ENCODE results near the gene OBP2B. TPM values are rescaled to one million over a fixed set of nuclear protein-coding genes. Genes with fewer than 3 reads are reported as not detected.
"Not testable (repeated sequence)": the region's sequence is repeated elsewhere in the genome, so short reads cannot be mapped to it uniquely, and the experiment has no call there.

The OBP2B gene
- total RNA-seq, 2 donors from 2014 or later: not detected

GRCh38 chr9:133230093-133230492, 21.0 kb upstream of the OBP2B start:
- Histone ChIP-seq H3K9me3 (no peaks in the 10 kb centered on the region), H3K4me1 (no peaks in the 10 kb centered on the region), H3K27ac (no peak overlapping the region), H3K4me3 (no peak overlapping the region), H3K27me3 (no peaks in the 10 kb centered on the region), H3K36me3 (no peaks in the 10 kb centered on the region)
- DNase-seq (ENCODE audit: low spot score): no peak
- no peak for TF ChIP-seq CTCF (IDR thresholded peaks at IDR 0.05)

GRCh38 chr9:133228474-133229193, 19.6 kb upstream of the OBP2B start:
- not testable (repeated sequence) for H3K4me3 ChIP-seq; H3K4me1 ChIP-seq; H3K27ac ChIP-seq; H3K27me3 ChIP-seq; H3K36me3 ChIP-seq; DNase-seq (ENCODE audit: low spot score); H3K9me3 ChIP-seq

GRCh38 chr9:133227996-133228395, 18.9 kb upstream of the OBP2B start:
- not testable (repeated sequence) for H3K27me3 ChIP-seq

DNA sequence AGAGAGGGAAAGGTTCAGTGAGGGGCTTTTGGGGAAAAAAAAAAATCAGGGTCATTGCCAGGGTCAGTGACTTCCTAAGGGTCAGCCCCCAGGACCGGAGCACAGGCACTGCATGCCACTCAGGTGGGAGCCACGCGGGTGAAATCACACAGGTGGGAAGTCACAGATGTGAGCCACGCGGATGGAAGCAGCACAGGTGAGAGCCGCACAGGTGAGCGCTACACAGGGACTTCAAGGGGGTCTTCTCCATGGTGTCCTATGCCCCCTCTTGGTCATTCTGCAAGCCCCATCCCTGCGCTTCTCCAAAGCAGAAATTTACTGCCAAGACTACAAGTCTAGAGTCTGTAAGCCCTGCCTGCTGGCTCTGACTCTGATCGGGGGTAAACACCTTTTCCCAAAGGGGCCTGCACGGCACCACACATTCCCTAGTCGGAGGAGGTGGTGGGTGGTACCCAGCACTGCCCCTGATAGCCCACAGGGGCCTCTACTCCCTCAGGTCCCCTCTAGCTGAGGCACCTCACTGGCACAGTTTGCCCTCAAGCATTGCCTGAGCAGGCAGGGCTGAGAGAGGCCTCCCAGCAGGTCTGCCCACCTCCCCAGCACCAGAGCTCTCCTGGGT, 18.3 kb upstream of the OBP2B start:
- no peak overlapping the region for H3K4me3 ChIP-seq
- H3K9me3 ChIP-seq: no peaks in the 10 kb centered on the region
- H3K27me3 ChIP-seq: no peaks in the 10 kb centered on the region
- H3K27ac ChIP-seq: no peak overlapping the region
- H3K4me1 ChIP-seq: no peaks in the 10 kb centered on the region
- no peak for DNase-seq (ENCODE audit: low spot score)
- no peak for TF ChIP-seq CTCF (IDR thresholded peaks at IDR 0.05)
- no peaks in the 10 kb centered on the region for H3K36me3 ChIP-seq

More at GRCh38 chr9:133227996-133228395, 18.9 kb upstream of the OBP2B start:
- not testable (repeated sequence) for H3K36me3 ChIP-seq; H3K4me3 ChIP-seq; DNase-seq (ENCODE audit: low spot score); H3K27ac ChIP-seq; H3K4me1 ChIP-seq; H3K9me3 ChIP-seq

DNA sequence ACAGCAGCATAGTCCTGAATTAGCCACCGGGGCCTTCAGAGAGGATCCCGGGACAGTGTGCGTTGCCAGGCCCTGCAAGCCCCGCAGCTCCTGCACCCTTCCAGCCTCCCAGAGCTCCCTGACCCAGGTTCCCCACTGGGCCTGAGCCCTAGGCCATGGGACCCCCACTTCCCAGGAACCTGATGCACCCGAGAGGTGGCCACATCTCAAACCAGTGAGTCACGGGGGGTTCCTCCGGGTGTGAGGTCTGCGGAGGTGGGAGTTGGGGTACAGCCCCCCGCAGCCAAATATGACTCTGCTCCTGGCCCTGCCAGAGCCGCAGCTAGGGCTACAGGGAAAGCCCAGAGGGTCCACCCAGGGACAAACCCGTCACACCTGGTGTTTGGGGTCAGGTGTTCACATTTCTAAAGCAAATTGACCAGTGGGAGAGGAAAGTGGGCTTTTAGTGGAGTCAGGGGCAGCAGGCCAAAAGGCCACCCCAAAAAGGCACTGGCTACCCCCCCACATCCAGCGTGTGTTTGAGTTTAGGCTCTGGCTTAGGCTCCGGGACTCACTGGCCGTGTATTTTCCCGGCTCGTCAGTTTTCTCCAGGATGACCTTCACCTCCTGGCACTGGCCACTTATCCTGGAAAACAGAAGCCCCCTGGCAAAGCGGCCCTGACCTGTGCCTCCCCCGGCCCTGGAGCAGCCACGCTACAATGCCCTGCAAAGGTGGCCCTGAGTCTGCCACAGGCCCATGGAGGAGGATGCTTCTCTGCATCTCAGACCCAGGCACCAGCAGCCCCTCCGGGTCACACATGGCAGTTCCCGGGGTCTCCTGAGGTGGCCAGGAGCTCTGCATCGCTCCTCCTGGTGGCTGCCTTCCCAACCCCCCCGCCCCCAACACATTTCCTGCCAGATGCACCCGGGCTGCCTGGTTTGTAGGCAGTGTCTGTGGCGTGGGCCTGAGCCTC, 17.4 kb upstream of the OBP2B start:
- no peak for DNase-seq (ENCODE audit: low spot score)
- no peak overlapping the region for H3K4me3 ChIP-seq
- no peak for TF ChIP-seq CTCF (IDR thresholded peaks at IDR 0.05)

DNA sequence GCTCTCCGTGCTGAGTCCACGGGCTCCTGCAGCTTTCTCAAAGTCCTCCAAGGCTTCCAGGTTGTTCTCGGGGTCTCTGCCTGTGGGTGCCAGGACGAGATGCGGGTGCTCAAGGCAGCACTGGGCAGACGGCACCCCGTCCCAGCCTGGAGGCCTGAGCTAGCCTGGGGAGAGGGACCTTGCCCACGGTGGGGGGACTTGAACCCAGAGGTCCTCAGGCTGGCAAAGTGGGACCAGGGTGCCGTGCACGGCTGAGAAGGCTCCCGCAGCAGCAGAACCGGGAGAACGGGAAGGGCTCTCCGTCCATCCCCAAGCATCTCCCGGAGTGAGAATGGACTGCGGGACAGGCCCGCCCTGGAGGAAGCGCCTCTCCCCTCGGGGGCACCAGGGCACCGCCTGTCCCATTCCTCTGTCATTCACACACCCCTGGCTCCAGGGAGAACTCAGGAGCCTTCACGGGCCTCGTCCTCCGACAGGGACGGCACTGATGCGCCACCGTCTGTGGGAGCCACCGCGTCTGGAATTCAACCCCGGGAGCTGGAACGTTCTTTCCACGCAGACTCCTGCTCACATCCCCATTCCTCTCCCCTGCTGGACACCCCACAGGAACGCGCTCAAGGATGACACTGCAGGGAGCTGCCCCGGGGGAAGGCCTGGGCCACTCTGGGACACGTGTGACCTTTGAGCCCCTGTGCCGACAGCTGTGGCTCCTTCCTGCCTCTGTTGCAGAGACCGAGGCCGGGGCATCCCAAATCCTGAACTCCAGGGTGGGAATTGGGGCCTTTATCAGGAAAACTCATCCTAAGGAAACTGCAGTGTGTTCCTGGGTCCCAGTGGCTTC, 16.3 kb upstream of the OBP2B start:
- TF ChIP-seq CTCF (IDR thresholded peaks at IDR 0.05): no peak
- Histone ChIP-seq H3K27ac (no peak overlapping the region), H3K4me1 (no peaks in the 10 kb centered on the region), H3K36me3 (no peaks in the 10 kb centered on the region), H3K4me3 (no peak overlapping the region), H3K27me3 (no peaks in the 10 kb centered on the region), H3K9me3 (no peaks in the 10 kb centered on the region)
- no peak for DNase-seq (ENCODE audit: low spot score)

More for the DNA sequence above, 17.4 kb upstream of the OBP2B start:
- H3K9me3 ChIP-seq: no peaks in the 10 kb centered on the region
- no peaks in the 10 kb centered on the region for H3K36me3 ChIP-seq
- H3K4me1 ChIP-seq: no peaks in the 10 kb centered on the region
- no peaks in the 10 kb centered on the region for H3K27me3 ChIP-seq
- no peak overlapping the region for H3K27ac ChIP-seq
